GM12875 (cell line): ENCODE data around the gene BEX3.
A peak's percentile ranks its signal among the peaks of the same experiment; 100 is the strongest.

ENCODE experiments used
- H3K4me3 ChIP-seq: one replicate; pipeline ENCODE4 v1.5.1; 2011; ENCODE audit warnings: low read depth, low read length, control low read depth
- TF ChIP-seq, protein P1 (sequence below): IDR thresholded peaks from 2 replicates; pipeline ENCODE4 v1.5.1; 2011; ENCODE audit warnings: low read depth, mild to moderate bottlenecking, control low read depth, inconsistent platforms, low read length, moderate library complexity, borderline replicate concordance; ENCODE audit not compliant: insufficient read depth

Gene BEX3

GRCh38 chrX:103376118-103376978 is at the start of gene BEX3:
Gene BEX3 (plus strand): TSS chrX:103376538. CDS start chrX:103377522, 984 bp downstream.
- TF ChIP-seq, protein P1, sequence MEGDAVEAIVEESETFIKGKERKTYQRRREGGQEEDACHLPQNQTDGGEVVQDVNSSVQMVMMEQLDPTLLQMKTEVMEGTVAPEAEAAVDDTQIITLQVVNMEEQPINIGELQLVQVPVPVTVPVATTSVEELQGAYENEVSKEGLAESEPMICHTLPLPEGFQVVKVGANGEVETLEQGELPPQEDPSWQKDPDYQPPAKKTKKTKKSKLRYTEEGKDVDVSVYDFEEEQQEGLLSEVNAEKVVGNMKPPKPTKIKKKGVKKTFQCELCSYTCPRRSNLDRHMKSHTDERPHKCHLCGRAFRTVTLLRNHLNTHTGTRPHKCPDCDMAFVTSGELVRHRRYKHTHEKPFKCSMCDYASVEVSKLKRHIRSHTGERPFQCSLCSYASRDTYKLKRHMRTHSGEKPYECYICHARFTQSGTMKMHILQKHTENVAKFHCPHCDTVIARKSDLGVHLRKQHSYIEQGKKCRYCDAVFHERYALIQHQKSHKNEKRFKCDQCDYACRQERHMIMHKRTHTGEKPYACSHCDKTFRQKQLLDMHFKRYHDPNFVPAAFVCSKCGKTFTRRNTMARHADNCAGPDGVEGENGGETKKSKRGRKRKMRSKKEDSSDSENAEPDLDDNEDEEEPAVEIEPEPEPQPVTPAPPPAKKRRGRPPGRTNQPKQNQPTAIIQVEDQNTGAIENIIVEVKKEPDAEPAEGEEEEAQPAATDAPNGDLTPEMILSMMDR: no peak
- no peak within 1 kb of the TSS for H3K4me3 ChIP-seq

DNA sequence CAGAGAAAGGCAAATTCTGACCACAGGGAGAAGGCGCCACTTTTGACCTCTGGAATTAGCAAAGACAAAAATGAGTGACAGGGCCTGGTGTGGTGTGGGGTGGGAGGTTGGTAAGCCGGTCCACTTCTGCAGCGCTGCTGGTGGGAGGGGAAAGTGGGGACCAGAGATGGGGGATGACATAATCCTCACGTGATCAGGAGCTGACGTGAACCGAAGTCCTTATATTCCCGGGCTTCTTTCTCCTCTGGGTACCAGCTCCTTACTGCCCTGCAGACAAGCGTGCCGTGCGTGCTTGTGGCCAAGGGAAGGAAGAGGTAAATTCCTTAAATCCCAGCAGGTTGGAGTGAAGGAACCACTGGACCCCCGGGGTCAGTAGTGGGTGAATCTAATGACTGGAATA is 46.3 kb upstream of the BEX3 start, which contains the start of gene TCEAL7:
Gene TCEAL7 (plus strand): TSS at position 249 of the 400 bp plus-strand sequence. CDS start 1,165 bp downstream, outside the sequence.
- H3K4me3 ChIP-seq: no peak within 1 kb of the TSS

GRCh38 chrX:103330681-103331288 is 45.6 kb upstream of the BEX3 start:
- TF ChIP-seq, protein P1: no peak
- H3K4me3 ChIP-seq: no peak overlapping the region

More for the DNA sequence above, 46.3 kb upstream of the BEX3 start, which contains the start of gene TCEAL7:
- TF ChIP-seq, protein P1: no peak

- TF ChIP-seq, protein P1: no peak
- H3K4me3 ChIP-seq: no peak overlapping the region
Measured at GRCh38 chrX:103338663-103339062, 37.7 kb upstream of the BEX3 start.

DNA sequence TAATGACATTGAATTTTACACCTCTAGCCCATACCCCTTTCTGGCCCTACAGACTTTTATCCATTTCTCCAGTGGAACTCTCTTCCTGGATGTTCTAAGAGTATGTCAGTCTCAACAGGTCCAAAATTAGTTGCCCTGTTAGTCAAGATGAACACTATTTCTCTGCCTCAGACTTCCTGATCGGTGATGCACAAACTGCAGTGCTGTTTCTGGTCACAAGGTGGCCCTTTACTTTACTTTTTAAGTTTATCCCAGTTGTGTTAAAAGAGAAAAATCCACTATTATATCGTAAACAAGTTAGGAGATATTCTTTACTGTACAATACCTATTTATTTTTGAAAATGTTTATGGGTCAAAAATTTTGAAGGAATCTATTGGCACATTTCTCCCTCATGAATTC is 33.2 kb upstream of the BEX3 start:
- TF ChIP-seq, protein P1: peak; percentile 50; the same call in 1 of the 2 replicates
- H3K4me3 ChIP-seq: no peak overlapping the region

DNA sequence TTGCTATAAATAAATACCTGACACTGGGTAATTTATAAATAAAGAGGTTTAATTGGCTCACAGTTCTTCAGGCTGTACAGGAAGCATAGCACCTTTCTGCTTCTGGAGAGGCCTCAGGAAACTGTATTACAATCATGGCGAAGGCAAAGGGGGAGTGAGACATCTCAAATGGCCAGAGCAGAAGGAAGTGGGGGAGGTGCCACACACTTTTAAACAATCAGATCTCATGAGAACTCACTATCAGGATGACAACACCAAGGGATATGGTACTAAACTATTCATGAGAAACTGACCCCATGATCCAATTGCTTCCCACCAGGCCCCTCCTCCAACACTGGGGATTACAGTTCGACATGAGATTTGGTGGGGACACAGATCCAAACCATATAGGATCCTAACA is 31.7 kb upstream of the BEX3 start:
- TF ChIP-seq, protein P1: no peak
- H3K4me3 ChIP-seq: no peak overlapping the region
